Measurements from ENCODE around the gene SUMO3.

DNA sequence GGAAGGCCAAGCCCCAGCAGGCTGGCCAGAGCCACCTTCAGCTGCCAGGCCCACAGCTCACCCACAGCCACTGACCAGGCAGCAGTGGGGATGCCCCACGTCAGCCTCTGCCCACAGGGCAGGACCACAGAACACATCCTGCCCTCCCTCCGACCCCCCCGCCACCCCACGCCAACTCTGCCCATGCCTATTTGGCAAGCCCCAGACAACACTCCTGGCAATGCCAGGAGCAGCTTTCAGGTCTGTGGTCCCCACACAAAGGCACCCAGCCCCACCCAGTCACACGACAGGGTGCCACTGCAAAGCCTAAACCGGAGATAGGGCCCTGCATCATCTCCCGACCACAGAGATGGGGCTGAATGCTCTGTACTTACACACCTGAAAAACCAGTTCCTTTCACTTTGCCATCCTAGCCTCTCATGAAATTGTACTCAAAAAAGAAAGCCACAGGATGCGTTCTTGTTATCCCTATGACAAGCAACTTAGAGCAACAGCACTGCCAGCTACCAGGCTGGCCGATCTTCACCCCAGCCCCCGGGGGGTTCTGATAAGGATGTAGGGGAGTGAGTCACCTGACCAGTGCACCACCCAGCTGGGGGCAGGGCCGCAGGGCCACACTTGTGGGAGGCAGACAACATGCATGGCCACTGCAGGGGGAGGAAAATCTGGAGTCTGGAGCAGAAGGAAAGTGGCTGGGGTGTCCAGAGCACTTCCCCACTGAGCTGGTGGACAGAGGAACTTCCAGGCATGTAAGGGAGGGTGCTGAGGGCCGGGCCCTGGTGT, 52.4 kb downstream of the SUMO3 start:
- TF ChIP-seq, protein P1, sequence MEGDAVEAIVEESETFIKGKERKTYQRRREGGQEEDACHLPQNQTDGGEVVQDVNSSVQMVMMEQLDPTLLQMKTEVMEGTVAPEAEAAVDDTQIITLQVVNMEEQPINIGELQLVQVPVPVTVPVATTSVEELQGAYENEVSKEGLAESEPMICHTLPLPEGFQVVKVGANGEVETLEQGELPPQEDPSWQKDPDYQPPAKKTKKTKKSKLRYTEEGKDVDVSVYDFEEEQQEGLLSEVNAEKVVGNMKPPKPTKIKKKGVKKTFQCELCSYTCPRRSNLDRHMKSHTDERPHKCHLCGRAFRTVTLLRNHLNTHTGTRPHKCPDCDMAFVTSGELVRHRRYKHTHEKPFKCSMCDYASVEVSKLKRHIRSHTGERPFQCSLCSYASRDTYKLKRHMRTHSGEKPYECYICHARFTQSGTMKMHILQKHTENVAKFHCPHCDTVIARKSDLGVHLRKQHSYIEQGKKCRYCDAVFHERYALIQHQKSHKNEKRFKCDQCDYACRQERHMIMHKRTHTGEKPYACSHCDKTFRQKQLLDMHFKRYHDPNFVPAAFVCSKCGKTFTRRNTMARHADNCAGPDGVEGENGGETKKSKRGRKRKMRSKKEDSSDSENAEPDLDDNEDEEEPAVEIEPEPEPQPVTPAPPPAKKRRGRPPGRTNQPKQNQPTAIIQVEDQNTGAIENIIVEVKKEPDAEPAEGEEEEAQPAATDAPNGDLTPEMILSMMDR (IDR thresholded peaks at IDR 0.05): no peak
- TF ChIP-seq EP300 (IDR thresholded peaks at IDR 0.05): no peak
